DOHH2 (cell line): ENCODE results near the gene ARRB2.

Experiments
- EZH2phosphoT487 ChIP-seq: fragments of 200-600 bp; sonication (generic); IDR thresholded peaks from 2 replicates; pipeline ENCODE4 v1.6.1; 2017; ENCODE audit warnings: borderline replicate concordance, mild to moderate bottlenecking, antibody characterized with exemption, low read length, moderate library complexity, mixed read lengths
- TF ChIP-seq, protein P1 (sequence below): fragments of 200-600 bp; sonication (generic); IDR thresholded peaks from one replicate; pipeline ENCODE4 v1.5.1; 2014; ENCODE audit warnings: antibody characterized with exemption, mild to moderate bottlenecking, low read depth, low read length; ENCODE audit not compliant: poor library complexity, severe bottlenecking

DNA sequence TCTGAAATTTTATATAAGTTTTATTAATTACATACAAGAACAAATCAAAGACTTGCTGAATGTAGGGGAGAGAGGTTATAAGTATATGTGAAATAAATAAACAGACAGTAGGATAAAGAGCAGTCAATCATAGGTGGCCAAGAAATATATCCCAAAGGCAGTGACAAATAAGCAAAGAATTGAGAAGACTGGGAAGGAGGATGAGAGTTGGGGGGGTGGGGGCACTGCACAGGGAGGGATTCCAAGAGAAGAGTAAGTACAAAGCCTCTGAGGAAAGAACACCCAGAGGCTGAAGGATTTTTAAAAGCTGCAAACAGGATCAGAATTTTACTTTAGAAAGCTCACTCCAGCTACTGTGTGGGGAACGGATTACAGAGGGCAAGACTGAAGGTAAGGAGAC lies 9.3 kb upstream of the ARRB2 start:
- TF ChIP-seq, protein P1, sequence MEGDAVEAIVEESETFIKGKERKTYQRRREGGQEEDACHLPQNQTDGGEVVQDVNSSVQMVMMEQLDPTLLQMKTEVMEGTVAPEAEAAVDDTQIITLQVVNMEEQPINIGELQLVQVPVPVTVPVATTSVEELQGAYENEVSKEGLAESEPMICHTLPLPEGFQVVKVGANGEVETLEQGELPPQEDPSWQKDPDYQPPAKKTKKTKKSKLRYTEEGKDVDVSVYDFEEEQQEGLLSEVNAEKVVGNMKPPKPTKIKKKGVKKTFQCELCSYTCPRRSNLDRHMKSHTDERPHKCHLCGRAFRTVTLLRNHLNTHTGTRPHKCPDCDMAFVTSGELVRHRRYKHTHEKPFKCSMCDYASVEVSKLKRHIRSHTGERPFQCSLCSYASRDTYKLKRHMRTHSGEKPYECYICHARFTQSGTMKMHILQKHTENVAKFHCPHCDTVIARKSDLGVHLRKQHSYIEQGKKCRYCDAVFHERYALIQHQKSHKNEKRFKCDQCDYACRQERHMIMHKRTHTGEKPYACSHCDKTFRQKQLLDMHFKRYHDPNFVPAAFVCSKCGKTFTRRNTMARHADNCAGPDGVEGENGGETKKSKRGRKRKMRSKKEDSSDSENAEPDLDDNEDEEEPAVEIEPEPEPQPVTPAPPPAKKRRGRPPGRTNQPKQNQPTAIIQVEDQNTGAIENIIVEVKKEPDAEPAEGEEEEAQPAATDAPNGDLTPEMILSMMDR = no peak
- TF ChIP-seq EZH2phosphoT487 = no peak
